Measurements from ENCODE around the gene HSD17B11. TPM values are rescaled to one million over a fixed set of nuclear protein-coding genes. Genes with fewer than 3 reads are reported as not detected.

Gene HSD17B11
- polyA plus RNA-seq, 1 donor (not counting 4 experiments of a cell fraction or from before 2014, with no cell fraction given) = 8.5 TPM

DNA sequence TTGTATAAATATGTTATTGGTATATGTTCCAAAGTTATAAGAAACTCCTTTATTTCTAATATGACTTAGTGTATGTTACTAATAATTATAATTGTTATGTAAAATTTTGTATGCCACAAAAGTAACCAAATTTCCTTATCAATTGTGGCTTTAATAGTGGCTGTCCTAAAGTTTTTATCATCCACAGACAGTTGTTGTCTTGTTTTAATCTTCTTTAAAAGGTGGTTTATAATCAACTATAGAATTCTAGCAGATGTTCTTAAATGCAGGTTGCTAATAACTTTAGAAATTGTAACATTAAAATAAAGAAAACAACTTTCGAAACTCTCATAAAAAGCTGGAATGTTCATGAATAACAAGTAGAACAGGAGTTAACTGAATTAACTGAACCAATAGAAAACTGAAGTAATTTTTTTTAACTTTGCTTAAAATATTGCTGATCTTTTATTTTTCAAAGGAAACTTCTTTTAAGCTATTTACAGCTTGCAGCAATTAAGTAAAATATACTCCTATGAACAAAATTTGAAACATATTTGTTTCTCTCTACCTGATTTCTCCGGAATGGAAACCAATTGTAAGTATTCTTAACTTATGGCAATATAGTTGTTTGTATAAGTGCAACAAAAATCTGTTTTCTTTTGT is 24.3 kb downstream of the HSD17B11 start:
- no peaks in the 10 kb centered on the region for H3K4me1 ChIP-seq (ENCODE audit: control insufficient read depth, extremely low read depth, insufficient read depth, low read length)
- H2AFZ ChIP-seq (ENCODE audit: control insufficient read depth, low read length) = no peak overlapping the region
- no peaks in the 10 kb centered on the region for H4K20me1 ChIP-seq (ENCODE audit: control insufficient read depth, extremely low read depth, insufficient read depth, low read length)
- no peak overlapping the region for H3K4me3 ChIP-seq (ENCODE audit: control insufficient read depth in 2 of 3, extremely low read depth in 1 of 3, insufficient read depth in 2 of 3, low read depth in 1 of 3, low read length in 3 of 3)
- no peaks in the 10 kb centered on the region for H3K36me3 ChIP-seq (ENCODE audit: control insufficient read depth in 2 of 2, extremely low read depth in 1 of 2, insufficient read depth in 2 of 2, low read length in 2 of 2)
- H3K9ac ChIP-seq (ENCODE audit: control insufficient read depth, extremely low read depth, insufficient read depth, low read length) = no peak overlapping the region
- H3K9me3 ChIP-seq (ENCODE audit: control insufficient read depth, low read depth, low read length) = no peaks in the 10 kb centered on the region
- no peak for DNase-seq (ENCODE audit: low read depth, low spot score)
- no peak for FAIRE-seq
- no peak overlapping the region for H3K27ac ChIP-seq (ENCODE audit: control insufficient read depth, insufficient read depth, low read length)
- no peaks in the 10 kb centered on the region for H3K27me3 ChIP-seq (ENCODE audit: control insufficient read depth, extremely low read depth, insufficient read depth, low read length)
- no peaks in the 10 kb centered on the region for H3K9me1 ChIP-seq (ENCODE audit: control insufficient read depth, extremely low read depth, insufficient read depth, low read length)
- TF ChIP-seq, protein P1, sequence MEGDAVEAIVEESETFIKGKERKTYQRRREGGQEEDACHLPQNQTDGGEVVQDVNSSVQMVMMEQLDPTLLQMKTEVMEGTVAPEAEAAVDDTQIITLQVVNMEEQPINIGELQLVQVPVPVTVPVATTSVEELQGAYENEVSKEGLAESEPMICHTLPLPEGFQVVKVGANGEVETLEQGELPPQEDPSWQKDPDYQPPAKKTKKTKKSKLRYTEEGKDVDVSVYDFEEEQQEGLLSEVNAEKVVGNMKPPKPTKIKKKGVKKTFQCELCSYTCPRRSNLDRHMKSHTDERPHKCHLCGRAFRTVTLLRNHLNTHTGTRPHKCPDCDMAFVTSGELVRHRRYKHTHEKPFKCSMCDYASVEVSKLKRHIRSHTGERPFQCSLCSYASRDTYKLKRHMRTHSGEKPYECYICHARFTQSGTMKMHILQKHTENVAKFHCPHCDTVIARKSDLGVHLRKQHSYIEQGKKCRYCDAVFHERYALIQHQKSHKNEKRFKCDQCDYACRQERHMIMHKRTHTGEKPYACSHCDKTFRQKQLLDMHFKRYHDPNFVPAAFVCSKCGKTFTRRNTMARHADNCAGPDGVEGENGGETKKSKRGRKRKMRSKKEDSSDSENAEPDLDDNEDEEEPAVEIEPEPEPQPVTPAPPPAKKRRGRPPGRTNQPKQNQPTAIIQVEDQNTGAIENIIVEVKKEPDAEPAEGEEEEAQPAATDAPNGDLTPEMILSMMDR (optimal IDR thresholded peaks at IDR 0.05 in 1 of 3, IDR thresholded peaks at IDR 0.05 in 1 of 3, conservative IDR thresholded peaks at IDR 0.05 in 1 of 3; ENCODE audit: extremely low read depth in 1 of 3, insufficient read depth in 2 of 3, low read length in 3 of 3) = no peak
- TF ChIP-seq EZH2 (IDR thresholded peaks at IDR 0.05; ENCODE audit: low read length) = no peak
- dilution Hi-C loops (cut with MboI; ENCODE audit: extremely low pct_ligation_motif_present, low sequenced_read_pairs) = no loop called here
- H3K79me2 ChIP-seq (ENCODE audit: control insufficient read depth, insufficient read depth, low read length) = no peaks in the 10 kb centered on the region
- no peak overlapping the region for H3K4me2 ChIP-seq (ENCODE audit: control insufficient read depth, extremely low read depth, insufficient read depth, low read depth, low read length)

DNA sequence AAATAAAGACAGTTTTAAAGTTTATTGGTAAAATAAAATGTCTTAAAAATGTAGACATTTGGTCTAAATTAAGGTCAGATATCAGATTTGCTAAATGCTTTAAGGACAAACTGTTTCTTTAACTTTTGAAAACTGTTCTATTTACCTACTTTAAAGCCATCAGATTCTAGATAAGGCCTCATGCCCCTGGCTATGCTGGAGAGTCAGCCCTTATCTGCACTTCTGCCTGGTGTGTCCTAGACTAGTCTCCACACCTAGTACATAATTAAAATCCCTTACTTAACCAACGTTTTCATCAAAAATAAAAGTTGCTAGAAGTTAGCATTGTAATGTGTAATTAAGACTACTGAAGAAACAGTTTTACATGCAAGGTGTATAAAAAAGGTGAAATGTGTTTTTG is 25.6 kb downstream of the HSD17B11 start:
- H3K4me3 ChIP-seq (ENCODE audit: control insufficient read depth in 2 of 3, extremely low read depth in 1 of 3, insufficient read depth in 2 of 3, low read depth in 1 of 3, low read length in 3 of 3) = no peak overlapping the region
- FAIRE-seq (no peak), DNase-seq (ENCODE audit: low read depth, low spot score) (no peak)
- no peaks in the 10 kb centered on the region for H3K27me3 ChIP-seq (ENCODE audit: control insufficient read depth, extremely low read depth, insufficient read depth, low read length)
- dilution Hi-C loops (cut with MboI; ENCODE audit: extremely low pct_ligation_motif_present, low sequenced_read_pairs) = no loop called here
- H3K9me3 ChIP-seq (ENCODE audit: control insufficient read depth, low read depth, low read length) = no peaks in the 10 kb centered on the region
- no peaks in the 10 kb centered on the region for H3K9me1 ChIP-seq (ENCODE audit: control insufficient read depth, extremely low read depth, insufficient read depth, low read length)
- H3K9ac ChIP-seq (ENCODE audit: control insufficient read depth, extremely low read depth, insufficient read depth, low read length) = no peak overlapping the region
- no peak overlapping the region for H3K27ac ChIP-seq (ENCODE audit: control insufficient read depth, insufficient read depth, low read length)
- H3K79me2 ChIP-seq (ENCODE audit: control insufficient read depth, insufficient read depth, low read length) = no peaks in the 10 kb centered on the region
- no peak overlapping the region for H2AFZ ChIP-seq (ENCODE audit: control insufficient read depth, low read length)
- no peak overlapping the region for H3K4me2 ChIP-seq (ENCODE audit: control insufficient read depth, extremely low read depth, insufficient read depth, low read depth, low read length)
- H3K36me3 ChIP-seq (ENCODE audit: control insufficient read depth in 2 of 2, extremely low read depth in 1 of 2, insufficient read depth in 2 of 2, low read length in 2 of 2) = no peaks in the 10 kb centered on the region
- H4K20me1 ChIP-seq (ENCODE audit: control insufficient read depth, extremely low read depth, insufficient read depth, low read length) = no peaks in the 10 kb centered on the region
- TF ChIP-seq EZH2 (IDR thresholded peaks at IDR 0.05; ENCODE audit: low read length) = no peak
- TF ChIP-seq, protein P1 (optimal IDR thresholded peaks at IDR 0.05 in 1 of 3, IDR thresholded peaks at IDR 0.05 in 1 of 3, conservative IDR thresholded peaks at IDR 0.05 in 1 of 3; ENCODE audit: extremely low read depth in 1 of 3, insufficient read depth in 2 of 3, low read length in 3 of 3) = no peak
- no peaks in the 10 kb centered on the region for H3K4me1 ChIP-seq (ENCODE audit: control insufficient read depth, extremely low read depth, insufficient read depth, low read length)
